Stimulated activated CD4-positive, alpha-beta T cell treated with anti-CD3 and anti-CD28 coated beads, Interleukin-12 subunit alpha, Interleukin-12 subunit beta, amount 100 ng/mL, for 48 hours (primary cell): ENCODE measurements around the gene SPACDR.
"Not testable (repeated sequence)": the region's sequence is repeated elsewhere in the genome, so short reads cannot be mapped to it uniquely, and the experiment has no call there.

Experiments
- DNase-seq, 3 donors: peaks; one replicate each; pipeline ENCODE4 v3.0.0-alpha.2; 2020; ENCODE audit warnings: low read depth in 2 of 3, low spot score in 1 of 3

Gene SPACDR

DNA sequence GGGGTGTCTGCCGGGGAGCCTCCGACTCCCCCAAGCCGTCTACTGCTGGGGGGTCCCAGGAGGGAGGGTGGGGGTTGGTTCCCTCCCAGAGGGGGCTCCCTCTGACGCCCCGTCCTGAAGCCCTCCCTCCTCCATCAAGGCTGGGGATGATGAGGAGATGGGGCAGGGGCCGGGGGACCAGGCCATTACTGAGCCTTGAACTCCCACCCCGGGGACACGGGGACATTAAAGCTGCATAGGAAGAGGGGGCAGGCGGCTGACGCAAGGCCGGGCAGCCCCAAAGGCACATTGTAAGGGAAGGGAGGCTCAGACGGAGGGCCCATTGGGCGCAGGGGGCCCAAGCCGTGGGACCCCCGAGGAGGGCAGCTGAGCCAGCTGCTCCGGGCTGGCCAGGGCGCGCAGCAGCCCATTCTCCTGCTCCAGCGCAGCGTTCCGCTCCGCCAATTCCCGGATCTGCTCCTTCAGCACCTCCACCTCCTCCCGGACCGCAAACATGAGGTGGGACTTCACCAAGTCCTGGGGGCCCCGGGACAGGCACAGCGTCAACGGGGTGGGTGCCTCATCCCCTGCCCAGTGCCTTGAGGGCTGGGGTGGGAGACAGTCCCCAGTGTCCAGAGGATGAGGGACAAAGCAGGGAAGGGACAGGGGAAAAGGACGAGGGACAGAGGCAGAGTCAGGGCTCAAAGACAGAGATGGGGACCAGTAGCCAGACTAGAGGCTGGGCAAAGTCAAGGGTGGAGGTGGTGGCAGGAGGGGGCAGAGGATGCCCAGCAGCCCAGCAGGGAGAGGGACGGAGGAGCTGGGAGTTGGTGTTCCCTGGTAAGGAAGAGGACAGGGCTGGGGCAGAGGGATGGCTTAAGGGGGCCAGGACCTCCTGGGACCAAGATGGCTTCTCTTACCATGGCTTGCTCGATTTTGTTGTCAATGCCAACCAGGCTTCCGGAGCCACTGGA lies 2.9 kb upstream of the SPACDR start:
- DNase-seq: no peak

DNA sequence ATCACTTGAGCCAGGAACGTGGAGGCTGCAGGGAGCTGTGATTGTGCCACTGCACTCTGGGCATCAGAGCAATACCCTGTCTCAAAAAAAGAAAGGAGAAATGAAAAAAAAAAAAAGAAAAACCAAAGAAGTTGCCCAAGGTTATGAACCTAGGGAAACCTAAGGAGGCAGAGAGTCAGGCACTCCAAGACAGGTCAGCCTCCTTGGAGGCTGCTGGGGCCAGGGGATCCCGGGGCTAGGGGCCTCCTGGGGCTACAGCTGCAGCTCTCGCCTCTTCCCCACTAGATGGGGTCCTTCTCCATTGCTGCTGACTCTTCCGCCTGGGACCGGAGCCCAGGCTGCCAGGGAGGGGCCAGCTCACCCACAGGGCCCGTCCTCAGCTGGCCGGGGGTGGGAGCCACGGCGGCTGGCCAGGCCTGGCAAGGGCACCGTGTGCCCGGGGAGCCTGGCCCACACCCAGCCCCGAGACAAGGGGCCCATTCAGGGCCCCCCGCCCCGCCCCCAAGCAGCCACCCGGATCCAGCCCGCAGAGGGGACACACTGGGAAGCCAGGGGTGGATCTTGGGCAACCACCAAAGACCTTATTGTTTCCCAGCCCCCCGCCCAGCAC lies 1.7 kb upstream of the SPACDR start:
- no peak for DNase-seq

DNA sequence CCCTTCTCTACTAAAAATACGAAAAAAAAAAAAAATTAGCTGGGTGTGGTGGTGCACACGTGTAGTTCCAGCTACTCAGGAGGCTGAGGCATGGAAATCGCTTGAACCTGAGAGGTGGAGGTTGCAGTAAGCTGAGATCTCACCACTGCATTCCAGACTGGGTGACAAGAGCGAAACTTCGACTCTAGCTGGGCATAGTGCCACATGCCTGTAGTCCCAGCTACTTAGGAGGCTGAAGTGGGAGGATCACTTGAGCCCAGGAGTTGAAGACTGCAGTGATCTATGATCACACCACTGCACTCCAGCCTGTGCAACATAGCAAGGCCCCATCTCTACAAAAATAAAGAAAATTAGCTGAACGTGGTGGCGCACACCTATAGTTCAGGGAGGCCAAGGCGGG lies 1.2 kb upstream of the SPACDR start:
- no peak for DNase-seq

DNA sequence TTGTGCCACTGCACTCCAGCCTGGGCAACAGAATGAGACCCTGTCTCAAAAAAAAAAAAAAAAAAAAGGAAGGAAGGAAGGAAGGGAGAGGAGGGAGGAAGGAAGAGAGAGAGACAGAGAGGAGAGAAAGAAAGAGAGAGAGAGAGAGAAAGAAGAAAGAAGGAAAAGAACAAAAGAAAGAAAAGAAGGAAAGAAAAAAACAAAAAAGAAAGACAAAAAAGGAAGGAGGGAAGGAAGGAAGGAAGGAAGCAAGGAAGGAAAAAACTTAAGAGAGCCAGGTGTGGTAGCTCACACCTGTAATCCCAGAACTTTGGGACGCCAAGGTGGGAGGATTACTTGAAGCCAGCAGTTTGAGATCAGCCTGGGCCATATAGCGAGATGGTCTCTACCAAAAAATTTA lies 731 bp upstream of the SPACDR start:
- no peak for DNase-seq

DNA sequence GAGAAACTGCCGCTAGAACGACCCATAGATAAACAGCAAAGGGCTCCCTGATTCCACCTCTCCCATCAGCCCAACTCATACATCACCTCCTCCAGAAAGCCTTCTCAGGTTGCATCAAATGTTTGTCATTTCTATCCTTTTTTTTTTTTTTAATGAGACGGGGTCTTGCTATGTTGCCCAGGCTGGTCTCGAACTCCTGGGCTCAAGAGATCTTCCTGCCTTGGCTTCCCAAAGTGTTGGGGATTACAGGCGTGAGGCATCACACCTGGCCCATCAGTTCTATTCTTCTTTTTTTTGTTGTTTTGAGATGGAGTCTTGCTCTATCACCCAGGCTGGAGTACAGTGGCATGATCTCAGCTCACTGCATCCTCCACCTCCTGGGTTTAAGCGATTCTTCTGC lies 7.0 kb downstream of the SPACDR start:
- no peak for DNase-seq

DNA sequence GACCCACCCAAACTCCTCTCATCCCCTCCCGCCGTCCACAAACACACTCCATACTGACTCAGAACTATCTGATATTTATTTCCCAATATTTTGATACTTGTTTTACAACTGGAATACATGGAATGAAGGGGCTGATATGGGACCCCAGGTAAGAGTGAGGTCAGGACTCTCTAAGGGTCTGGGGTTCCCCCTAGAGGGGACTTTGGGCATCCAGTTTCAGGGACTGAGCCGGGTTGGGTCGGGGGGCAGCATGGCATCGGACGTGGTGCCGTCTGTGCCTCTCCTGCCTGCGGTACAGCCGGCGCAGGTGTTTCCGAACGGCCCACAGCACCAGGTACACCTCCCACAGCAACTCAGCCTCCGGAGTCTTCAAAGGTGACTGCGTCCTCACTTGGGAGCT lies 7.5 kb downstream of the SPACDR start:
- no peak for DNase-seq

DNA sequence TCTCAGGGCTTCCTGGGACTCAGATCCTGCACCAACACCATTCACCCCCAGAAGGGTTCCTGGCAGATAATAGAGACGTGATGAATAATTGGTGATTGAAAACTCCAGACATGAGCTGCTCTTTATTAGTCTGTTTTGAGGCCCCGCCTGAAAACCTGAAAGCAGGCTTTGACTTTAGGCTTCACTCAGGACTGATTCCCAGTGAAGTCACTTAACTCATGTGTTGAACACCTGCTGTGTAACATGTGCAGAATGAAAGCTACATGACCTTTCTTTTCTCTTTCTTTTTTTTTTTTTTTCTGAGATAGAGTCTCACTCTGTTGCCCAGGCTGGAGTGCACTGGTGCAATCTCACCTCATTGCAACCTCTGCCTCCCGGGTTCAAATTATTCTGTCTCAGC lies 8.9 kb downstream of the SPACDR start:
- no peak for DNase-seq

DNA sequence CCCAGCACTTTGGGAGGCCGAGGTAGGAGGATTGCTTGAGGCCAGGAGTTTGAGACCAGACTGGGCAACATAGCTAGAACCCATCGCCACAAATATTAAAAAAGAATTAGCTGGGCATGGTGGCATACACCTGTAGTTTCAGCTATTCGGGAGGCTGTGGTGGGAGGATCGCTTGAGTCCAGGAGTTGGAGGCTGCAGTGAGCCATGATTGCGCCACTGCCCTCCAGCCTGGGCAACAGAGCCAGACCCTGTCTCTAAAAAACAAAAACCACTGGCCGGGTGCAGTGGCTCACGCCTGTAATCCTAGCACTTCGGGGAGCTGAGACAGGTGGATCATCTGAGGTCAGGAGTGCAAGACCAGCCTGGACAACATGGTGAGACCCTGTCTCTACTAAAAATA lies 10.2 kb downstream of the SPACDR start:
- not testable (repeated sequence) for DNase-seq

DNA sequence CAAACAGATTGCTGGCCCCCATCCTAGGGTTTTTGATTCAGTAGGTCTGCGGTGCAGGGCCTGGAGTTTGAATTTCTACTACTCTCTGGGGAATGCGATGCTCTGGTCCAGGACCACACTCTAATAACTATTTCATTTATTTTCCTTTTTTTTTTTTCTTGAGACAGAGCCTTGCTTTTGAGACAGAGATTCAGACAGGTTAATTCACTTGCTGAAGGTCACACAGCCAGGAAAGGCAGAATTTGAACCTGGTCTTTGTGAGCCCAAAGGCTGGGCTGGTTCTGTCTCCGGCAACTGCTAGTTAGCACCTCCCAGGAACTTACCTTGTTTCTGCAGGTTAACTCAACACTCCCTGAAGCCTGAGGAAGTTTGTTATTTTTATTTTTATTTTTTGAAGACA lies 11.5 kb downstream of the SPACDR start:
- DNase-seq: no peak

DNA sequence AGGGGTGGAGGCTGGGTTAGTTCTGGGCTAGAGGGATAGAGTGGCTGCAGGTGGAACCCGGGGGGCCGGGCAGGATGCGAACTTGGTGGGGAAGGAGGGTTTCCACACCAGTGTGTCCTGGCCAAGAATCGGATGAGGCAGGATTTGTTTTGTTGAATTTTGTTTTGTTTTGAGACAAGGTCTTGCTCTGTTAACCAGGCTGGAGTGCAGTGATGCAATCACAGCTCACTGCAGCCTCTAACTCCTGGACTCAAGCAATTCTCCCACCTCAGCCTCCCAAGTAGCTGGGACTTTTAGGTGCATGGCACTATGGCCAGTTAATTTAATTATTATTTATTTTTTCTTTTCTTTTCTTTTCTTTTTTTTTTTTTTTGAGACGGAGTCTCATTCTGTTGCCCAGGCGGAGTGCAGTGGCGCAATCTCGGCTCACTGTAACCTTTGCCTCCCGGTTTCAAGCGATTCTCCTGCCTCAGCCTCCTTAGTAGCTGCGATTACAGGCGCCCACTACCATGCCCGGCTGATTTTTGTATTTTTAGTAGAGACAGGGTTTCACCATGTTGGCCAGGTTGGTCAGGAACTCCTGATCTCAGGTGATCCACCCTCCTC lies 14.8 kb downstream of the SPACDR start:
- DNase-seq: no peak

DNA sequence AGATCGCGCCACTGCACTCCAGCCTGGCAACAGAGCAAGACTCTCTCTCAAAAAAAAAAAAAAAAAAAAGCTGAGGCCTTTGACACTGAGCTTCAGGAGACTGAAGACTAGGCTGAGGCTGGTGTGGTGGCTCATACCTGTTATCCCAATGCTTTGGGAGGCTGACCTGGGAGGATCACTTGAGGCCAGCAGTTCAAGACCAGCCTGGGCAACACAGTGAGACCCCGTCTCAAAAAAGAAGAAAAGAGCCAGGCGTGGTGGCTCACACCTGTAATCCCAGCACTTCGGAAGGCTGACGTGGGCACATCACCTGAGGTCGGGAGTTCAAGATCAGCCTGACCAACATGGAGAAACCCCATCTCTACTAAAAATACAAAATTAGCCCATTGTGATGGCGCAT lies 16.7 kb downstream of the SPACDR start:
- not testable (repeated sequence) for DNase-seq

DNA sequence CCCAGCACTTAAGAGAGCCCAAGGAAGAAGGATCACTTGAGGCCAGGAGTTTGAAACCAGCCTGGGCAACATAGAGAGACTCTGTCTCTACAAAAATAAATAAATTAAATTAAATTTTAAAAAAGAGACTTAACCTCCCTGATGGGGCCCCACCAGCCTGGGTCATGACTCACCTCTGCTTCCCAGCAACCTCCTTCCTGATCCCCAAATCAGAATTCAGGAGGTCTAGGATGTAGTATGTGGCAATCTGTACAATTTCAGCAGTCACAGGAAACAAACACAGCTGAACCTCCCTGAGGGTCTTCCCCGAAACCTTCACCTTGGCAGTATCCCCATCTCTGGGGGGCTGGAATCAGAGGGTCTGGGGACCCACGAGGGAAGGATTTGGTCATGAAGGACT lies 18.0 kb downstream of the SPACDR start:
- DNase-seq: no peak

DNA sequence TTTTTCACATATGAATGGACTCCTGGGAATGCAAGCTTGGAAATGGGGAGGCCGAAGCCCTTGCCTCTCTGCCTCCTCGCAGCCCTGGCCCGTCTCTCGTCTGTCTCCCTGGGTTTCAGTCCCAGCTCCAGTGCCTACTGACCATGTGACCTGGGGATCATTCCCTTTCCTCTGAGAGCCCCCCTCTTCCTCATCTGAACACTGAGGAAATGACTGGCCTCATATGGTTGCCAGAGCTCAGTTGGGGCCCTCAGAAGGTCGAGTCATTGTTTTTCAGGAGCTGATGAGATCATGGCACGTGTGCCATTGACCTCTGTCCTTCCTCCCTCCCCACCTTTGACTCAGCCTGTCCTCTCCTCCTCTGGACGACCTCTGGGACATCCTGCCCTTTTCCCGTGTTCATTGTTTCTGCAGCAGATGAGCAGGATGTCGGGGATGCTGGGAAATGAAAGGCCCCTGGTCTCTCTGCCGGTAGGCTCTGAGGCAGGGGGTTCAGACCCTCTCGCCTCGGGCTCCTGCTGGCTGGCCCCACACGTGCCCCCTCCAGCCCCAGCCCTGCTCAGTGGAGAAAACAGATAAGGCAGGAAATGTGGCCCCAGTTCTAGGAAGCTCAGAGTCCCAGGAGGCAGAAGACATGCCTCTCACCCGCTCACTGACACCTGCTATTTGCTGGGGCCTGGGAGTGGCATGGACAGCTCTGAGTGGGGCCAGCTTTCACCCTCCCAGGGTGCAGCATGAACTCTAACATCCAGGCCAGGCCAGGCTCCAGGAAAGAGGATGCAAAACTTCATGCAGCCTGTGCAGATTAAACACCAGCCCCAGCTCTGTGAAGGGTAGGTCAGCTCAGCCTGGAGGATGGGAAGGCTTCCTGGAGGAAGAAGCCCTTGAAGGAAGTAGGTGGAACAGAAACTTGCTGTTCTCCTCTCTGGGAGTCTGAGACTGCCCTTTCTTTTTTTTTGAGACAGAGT lies 19.5 kb downstream of the SPACDR start:
- DNase-seq: no peak

DNA sequence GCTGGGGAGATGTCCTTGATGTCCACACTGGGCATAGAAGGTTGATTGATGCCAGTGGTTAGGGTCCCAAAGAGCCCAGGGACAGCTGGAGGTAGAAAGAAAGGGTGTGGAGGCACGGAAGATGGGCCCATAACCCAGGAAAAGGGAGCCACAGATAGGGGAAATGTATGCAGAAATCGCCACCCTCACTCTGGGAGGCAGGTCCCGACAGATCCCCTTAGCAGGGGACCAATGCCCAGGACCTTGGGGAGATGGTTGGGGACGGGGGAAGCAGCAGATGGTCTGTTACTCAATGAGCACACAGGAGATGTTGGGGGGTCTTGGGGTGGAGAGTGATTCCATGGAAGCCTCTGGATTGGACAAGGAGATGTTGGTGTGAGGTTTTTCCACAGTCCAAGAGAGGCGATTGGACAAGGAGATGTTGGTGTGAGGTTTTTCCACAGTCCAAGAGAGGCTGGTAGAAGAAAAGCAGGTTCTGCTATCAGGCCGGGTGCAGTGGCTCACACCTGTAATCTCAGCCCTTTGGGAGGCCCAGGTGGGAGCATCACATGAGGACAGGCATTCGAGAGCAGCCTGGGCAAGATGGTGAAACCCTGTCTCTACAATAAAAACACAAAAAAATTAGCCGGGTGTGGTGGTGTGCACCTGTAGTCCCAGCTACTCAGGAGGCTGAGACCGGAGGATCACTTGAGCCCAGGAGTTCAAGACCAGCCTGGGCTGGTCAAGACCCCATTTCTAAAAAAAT lies 20.8 kb downstream of the SPACDR start:
- no peak for DNase-seq

DNA sequence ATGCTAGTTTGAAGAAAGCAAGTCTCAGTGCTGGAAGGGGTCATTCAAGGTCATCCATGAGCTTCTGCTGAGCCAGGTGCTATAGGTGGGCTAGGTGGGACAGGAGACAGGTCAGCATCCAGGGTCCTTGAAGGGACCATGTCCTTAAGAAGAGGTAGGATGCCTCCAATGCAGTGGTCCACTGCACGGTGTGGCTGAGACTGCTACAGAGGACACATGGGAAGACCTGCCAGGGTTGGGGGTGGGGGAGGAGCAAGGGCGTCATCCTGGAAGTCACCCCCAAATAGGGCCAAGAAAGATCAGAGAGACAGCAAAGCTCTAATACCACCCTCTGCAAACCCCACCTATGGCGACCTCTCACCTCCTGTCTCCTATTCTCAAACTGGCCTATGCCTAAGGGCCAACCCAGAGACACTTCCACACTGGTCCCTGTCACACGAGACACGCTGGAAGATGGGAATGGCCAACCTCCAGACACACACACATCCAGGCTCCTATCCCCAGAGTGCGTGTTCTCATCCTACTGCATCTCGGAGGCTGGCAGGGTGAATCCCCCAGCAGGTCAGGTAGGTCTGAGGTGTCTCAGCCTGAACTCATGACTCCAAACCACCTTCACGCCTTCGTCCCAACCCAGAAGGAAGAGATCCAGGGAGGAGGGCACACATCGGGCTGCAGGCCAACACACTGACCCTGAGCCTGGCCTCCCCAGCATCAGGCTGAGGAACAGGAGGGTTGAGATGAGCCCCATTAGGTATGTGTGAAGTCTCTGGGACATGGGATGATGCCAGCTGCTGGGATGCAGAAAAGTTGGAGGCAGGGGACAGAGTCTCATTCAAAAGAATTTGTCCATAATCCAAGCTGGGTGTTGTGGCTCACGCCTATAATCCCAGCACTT lies 22.2 kb downstream of the SPACDR start:
- DNase-seq: no peak

DNA sequence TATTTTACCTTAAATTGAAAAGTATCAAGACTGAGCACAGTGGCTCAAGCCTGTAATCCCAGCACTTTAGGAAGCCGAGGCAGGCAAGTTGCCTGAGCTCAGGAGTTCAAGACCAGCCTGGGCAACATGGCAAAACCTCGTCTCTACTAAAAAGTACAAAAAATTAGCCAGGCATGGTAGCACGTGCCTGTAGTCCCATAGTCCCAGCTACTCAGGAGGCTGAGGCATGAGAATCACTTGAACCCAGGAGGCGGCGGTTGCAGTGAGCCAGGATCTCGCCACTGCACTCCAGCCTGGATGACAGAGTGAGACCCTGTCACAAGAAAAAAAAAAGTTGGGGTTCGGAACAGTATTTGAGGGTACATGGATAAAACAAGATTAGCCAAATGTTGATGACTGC lies 24.8 kb downstream of the SPACDR start:
- not testable (repeated sequence) for DNase-seq

DNA sequence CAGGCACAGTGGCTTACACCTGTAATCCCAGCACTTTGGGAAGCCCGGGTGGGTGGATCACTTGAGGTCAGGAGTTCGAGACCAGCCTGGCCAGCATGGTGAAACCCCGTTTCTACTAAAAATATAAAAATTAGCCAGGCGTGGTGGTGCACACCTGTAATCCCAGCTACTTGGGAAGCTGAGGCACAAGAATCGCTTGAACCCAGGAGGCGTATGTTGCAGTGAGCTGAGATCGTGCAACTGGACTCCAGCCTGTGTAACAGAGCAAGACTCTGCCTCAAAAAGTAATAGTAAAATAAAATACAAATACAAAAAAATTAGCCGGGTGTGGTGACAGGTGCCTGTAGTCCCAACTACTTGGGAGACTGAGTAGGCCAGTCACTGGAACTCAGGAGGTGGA lies 25.3 kb downstream of the SPACDR start:
- not testable (repeated sequence) for DNase-seq

DNA sequence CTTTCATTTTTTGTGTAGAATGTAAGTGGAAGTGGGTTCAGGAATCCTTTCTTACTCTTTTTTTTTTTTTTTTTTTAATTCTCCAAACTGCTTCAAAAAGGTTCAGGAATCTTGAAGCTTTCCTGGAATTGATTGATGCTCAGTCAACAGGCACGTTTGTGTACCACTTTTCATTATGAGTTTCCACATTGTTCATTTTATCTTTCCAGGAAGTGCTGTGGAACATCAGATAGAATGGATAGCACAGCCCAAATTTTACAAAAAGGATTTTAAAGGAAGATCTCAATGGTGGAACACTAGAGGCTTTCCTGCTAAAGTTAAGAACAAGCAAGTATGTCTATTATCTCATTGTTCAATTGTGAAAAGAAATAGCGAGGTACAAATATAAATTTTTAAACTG lies 25.9 kb downstream of the SPACDR start:
- no peak for DNase-seq
